Measurements from ENCODE around the gene TTLL1.

TTLL1 gene

GRCh38 chr22:43013355-43014315 is 75.6 kb downstream of the TTLL1 start:
- DNase-seq (ENCODE audit: extremely low spot score) = peak; percentile 59
- ChIA-PET POLR2A (interaction anchor here (0.8 to 3.7 kb wide), 5 partner anchors 11 to 157 kb away, joined by 3 to 39 read pairs (median 4); no protein-coding TSS in a partner anchor), CTCF (interaction anchor here (0.9 to 3.6 kb wide), 5 partner anchors 9 to 87 kb away, joined by 3 to 14 read pairs (median 4); no protein-coding TSS in a partner anchor)
- no peak for TF ChIP-seq CTCF (IDR thresholded peaks at IDR 0.05; ENCODE audit: control extremely low read depth, extremely low read depth, low read depth, missing control alignments)

GRCh38 chr22:43012390-43012789 is 76.8 kb downstream of the TTLL1 start:
- CTCF ChIA-PET = interaction anchor here (0.9 to 3.6 kb wide), 5 partner anchors 8 to 152 kb away, joined by 3 to 14 read pairs (median 6); no protein-coding TSS in a partner anchor

GRCh38 chr22:43011079-43011478 is 78.1 kb downstream of the TTLL1 start:
- DNase-seq (ENCODE audit: extremely low spot score) = no peak
- ChIA-PET POLR2A (interaction anchor here (0.5 kb wide), 1 partner anchor 9 kb away, joined by 4 read pairs; no protein-coding TSS in a partner anchor), CTCF (interaction anchor here (1.6 kb wide), 1 partner anchor 9 kb away, joined by 6 read pairs; no protein-coding TSS in a partner anchor)
- TF ChIP-seq CTCF (IDR thresholded peaks at IDR 0.05; ENCODE audit: control extremely low read depth, extremely low read depth, low read depth, missing control alignments) = no peak

More at GRCh38 chr22:43012390-43012789, 76.8 kb downstream of the TTLL1 start:
- no peak for DNase-seq (ENCODE audit: extremely low spot score)
- POLR2A ChIA-PET = interaction anchor here (0.7 to 3.7 kb wide), 2 partner anchors 10 to 180 kb away, joined by 11 to 39 read pairs; no protein-coding TSS in a partner anchor
- no peak for TF ChIP-seq CTCF (IDR thresholded peaks at IDR 0.05; ENCODE audit: control extremely low read depth, extremely low read depth, low read depth, missing control alignments)

GRCh38 chr22:43009444-43009843 is 79.7 kb downstream of the TTLL1 start:
- DNase-seq (ENCODE audit: extremely low spot score) = no peak
- POLR2A ChIA-PET = no interaction called here
- CTCF ChIA-PET = interaction anchor here (1.1 to 1.4 kb wide), 2 partner anchors 18 to 24 kb away, joined by 4 to 5 read pairs; no protein-coding TSS in a partner anchor
- TF ChIP-seq CTCF (IDR thresholded peaks at IDR 0.05; ENCODE audit: control extremely low read depth, extremely low read depth, low read depth, missing control alignments) = no peak

- POLR2A ChIA-PET = no interaction called here
Measured at GRCh38 chr22:43008921-43009320, 80.3 kb downstream of the TTLL1 start.

More at GRCh38 chr22:43008921-43009320, 80.3 kb downstream of the TTLL1 start:
- no peak for TF ChIP-seq CTCF (IDR thresholded peaks at IDR 0.05; ENCODE audit: control extremely low read depth, extremely low read depth, low read depth, missing control alignments)
- CTCF ChIA-PET = interaction anchor here (1.1 to 1.4 kb wide), 2 partner anchors 18 to 25 kb away, joined by 4 to 5 read pairs; no protein-coding TSS in a partner anchor
- no peak for DNase-seq (ENCODE audit: extremely low spot score)

Data from GM10248 (cell line).